Measurements from ENCODE around the gene ABI3. TPM values are rescaled to one million over a fixed set of nuclear protein-coding genes. Genes with fewer than 3 reads are reported as not detected.
"Not testable (repeated sequence)": the region's sequence is repeated elsewhere in the genome, so short reads cannot be mapped to it uniquely, and the experiment has no call there.

ABI3 gene
- total RNA-seq, 1 donor from 2014 or later: 11.0 TPM

- intact Hi-C loops (cut with DNase I): no loop called here
- TF ChIP-seq POLR2A (IDR thresholded peaks at IDR 0.05) (no peak), POLR2AphosphoS5 (IDR thresholded peaks at IDR 0.05; ENCODE audit: insufficient read depth in 1 of 2, low read depth in 1 of 2) (no peak), CTCF (IDR thresholded peaks at IDR 0.05) (no peak)
- no peaks in the 10 kb centered on the region for H3K27me3 ChIP-seq
These were observed 40.3 kb upstream of the ABI3 start for GRCh38 chr17:49170216-49170615.

GRCh38 chr17:49170711-49171110 lies 39.8 kb upstream of the ABI3 start:
- H3K27me3 ChIP-seq; DNase-seq (ENCODE audit: extremely low spot score in 2 of 2); H3K9me3 ChIP-seq: not testable (repeated sequence)

More at GRCh38 chr17:49170216-49170615, 40.3 kb upstream of the ABI3 start:
- no peak for DNase-seq (ENCODE audit: extremely low spot score in 2 of 2)
- H3K9me3 ChIP-seq: peaks cover 2% of the 10 kb centered on the region
- no peaks in the 10 kb centered on the region for H3K36me3 ChIP-seq
- H3K27ac ChIP-seq: no peak overlapping the region
- no peaks in the 10 kb centered on the region for H3K4me1 ChIP-seq
- H3K4me3 ChIP-seq: no peak overlapping the region

GRCh38 chr17:49175978-49176377 lies 34.5 kb upstream of the ABI3 start:
- intact Hi-C loops (cut with DNase I): loop anchor here (5.0 kb wide), 1 partner anchor 51 kb away; no protein-coding TSS in a partner anchor
- H3K4me1 ChIP-seq; H3K36me3 ChIP-seq; H3K4me3 ChIP-seq; H3K27me3 ChIP-seq; H3K27ac ChIP-seq; DNase-seq (ENCODE audit: extremely low spot score in 2 of 2): not testable (repeated sequence)
- peaks cover 15% of the 10 kb centered on the region for H3K9me3 ChIP-seq

More at GRCh38 chr17:49170711-49171110, 39.8 kb upstream of the ABI3 start:
- H3K36me3 ChIP-seq; intact Hi-C loops (cut with DNase I); H3K4me3 ChIP-seq; H3K4me1 ChIP-seq; H3K27ac ChIP-seq: not testable (repeated sequence)

- no peaks in the 10 kb centered on the region for H3K4me1 ChIP-seq
- no peak for DNase-seq (ENCODE audit: extremely low spot score in 2 of 2)
- H3K4me3 ChIP-seq: no peak overlapping the region
- intact Hi-C loops (cut with DNase I): no loop called here
- H3K27me3 ChIP-seq: no peaks in the 10 kb centered on the region
- no peaks in the 10 kb centered on the region for H3K36me3 ChIP-seq
- TF ChIP-seq POLR2AphosphoS5 (IDR thresholded peaks at IDR 0.05; ENCODE audit: insufficient read depth in 1 of 2, low read depth in 1 of 2) (no peak), CTCF (IDR thresholded peaks at IDR 0.05) (peak in 2 of 3 experiments; percentile 68 to 72), POLR2A (IDR thresholded peaks at IDR 0.05) (no peak)
- peaks cover 12% of the 10 kb centered on the region for H3K9me3 ChIP-seq
- no peak overlapping the region for H3K27ac ChIP-seq
These were observed 30.2 kb upstream of the ABI3 start for GRCh38 chr17:49180303-49180702.

GRCh38 chr17:49180998-49181635 lies 29.4 kb upstream of the ABI3 start:
- no peak for DNase-seq (ENCODE audit: extremely low spot score in 2 of 2)
- Histone ChIP-seq H3K36me3 (no peaks in the 10 kb centered on the region), H3K4me3 (no peak overlapping the region), H3K27ac (no peak overlapping the region), H3K4me1 (no peaks in the 10 kb centered on the region), H3K27me3 (no peaks in the 10 kb centered on the region), H3K9me3 (peaks cover 6% of the 10 kb centered on the region)
- TF ChIP-seq CTCF (IDR thresholded peaks at IDR 0.05) (no peak), POLR2A (IDR thresholded peaks at IDR 0.05) (no peak), POLR2AphosphoS5 (IDR thresholded peaks at IDR 0.05; ENCODE audit: insufficient read depth in 1 of 2, low read depth in 1 of 2) (no peak)
- intact Hi-C loops (cut with DNase I): no loop called here

- Histone ChIP-seq H3K36me3 (no peaks in the 10 kb centered on the region), H3K4me3 (no peak overlapping the region), H3K9me3 (no peaks in the 10 kb centered on the region), H3K27ac (no peak overlapping the region), H3K4me1 (no peaks in the 10 kb centered on the region), H3K27me3 (no peaks in the 10 kb centered on the region)
- TF ChIP-seq CTCF (IDR thresholded peaks at IDR 0.05): no peak
- TF ChIP-seq POLR2AphosphoS5 (IDR thresholded peaks at IDR 0.05; ENCODE audit: insufficient read depth in 1 of 2, low read depth in 1 of 2): no peak
- no peak for TF ChIP-seq POLR2A (IDR thresholded peaks at IDR 0.05)
- intact Hi-C loops (cut with DNase I): no loop called here
- DNase-seq (ENCODE audit: extremely low spot score in 2 of 2): no peak
These were observed 27.2 kb upstream of the ABI3 start for GRCh38 chr17:49183341-49183740.
